Urothelium cell line (cell line): ENCODE measurements around the gene SVIL.
"Not testable (repeated sequence)": the region's sequence is repeated elsewhere in the genome, so short reads cannot be mapped to it uniquely, and the experiment has no call there.

Experiments used
- DNase-seq: peaks from one replicate; pipeline ENCODE4 v3.0.0; 2011; ENCODE audit warnings: low spot score, mixed read lengths
- FAIRE-seq: peaks from 2 replicates; lab custom pipeline; 2011; peaks lifted over from hg19 to GRCh38; lab: Jason Lieb, UNC

Gene SVIL

GRCh38 chr10:29649561-29650551 lies 15.1 kb upstream of the SVIL start:
- FAIRE-seq (no peak), DNase-seq (no peak)

- FAIRE-seq (no peak), DNase-seq (no peak)
Observed at GRCh38 chr10:29648983-29649268, 14.2 kb upstream of the SVIL start.

- FAIRE-seq: no peak
- no peak for DNase-seq
Observed at GRCh38 chr10:29648114-29648982, 13.6 kb upstream of the SVIL start.

- no peak for DNase-seq
- no peak for FAIRE-seq
Observed at GRCh38 chr10:29647478-29647877, 12.7 kb upstream of the SVIL start.

- no peak for FAIRE-seq
- no peak for DNase-seq
Observed at GRCh38 chr10:29646960-29647461, 12.2 kb upstream of the SVIL start.

GRCh38 chr10:29646238-29646902 lies 11.6 kb upstream of the SVIL start:
- DNase-seq (no peak), FAIRE-seq (no peak)

- DNase-seq (no peak), FAIRE-seq (no peak)
Observed at GRCh38 chr10:29643771-29644501, 9.2 kb upstream of the SVIL start.

GRCh38 chr10:29642990-29643389 lies 8.2 kb upstream of the SVIL start:
- no peak for FAIRE-seq
- no peak for DNase-seq

- FAIRE-seq (no peak), DNase-seq (no peak)
Observed at GRCh38 chr10:29637537-29637936, 2.8 kb upstream of the SVIL start.

GRCh38 chr10:29636178-29636577 lies 1.4 kb upstream of the SVIL start:
- FAIRE-seq (no peak), DNase-seq (peak; percentile 49)

GRCh38 chr10:29635711-29636144 lies 957 bp upstream of the SVIL start:
- no peak for DNase-seq
- no peak for FAIRE-seq

- FAIRE-seq (no peak), DNase-seq (no peak)
Observed at GRCh38 chr10:29634105-29634504, 666 bp downstream of the SVIL start.

GRCh38 chr10:29631049-29631339 lies 3.8 kb downstream of the SVIL start:
- no peak for FAIRE-seq

GRCh38 chr10:29630205-29631048 lies 4.3 kb downstream of the SVIL start:
- no peak for FAIRE-seq
- DNase-seq: no peak

More at GRCh38 chr10:29631049-29631339, 3.8 kb downstream of the SVIL start:
- DNase-seq: no peak

- no peak for DNase-seq
- FAIRE-seq: no peak
Observed at GRCh38 chr10:29628912-29629526, 5.8 kb downstream of the SVIL start.

GRCh38 chr10:29628311-29628710 lies 6.5 kb downstream of the SVIL start:
- DNase-seq: no peak
- no peak for FAIRE-seq

- no peak for FAIRE-seq
Observed at GRCh38 chr10:29627201-29628132, 7.3 kb downstream of the SVIL start.

GRCh38 chr10:29624357-29624756 lies 10.4 kb downstream of the SVIL start:
- not testable (repeated sequence) for FAIRE-seq, DNase-seq

More at GRCh38 chr10:29627201-29628132, 7.3 kb downstream of the SVIL start:
- no peak for DNase-seq
